NCI-H1436 (cell line): ENCODE measurements around the gene SUPT3H.

Experiments
- DNase-seq: peaks from one replicate; lab custom pipeline; 2025; lab: John Stamatoyannopoulos, UW

SUPT3H gene

GRCh38 chr6:45118754-45119153 lies 259.0 kb downstream of the SUPT3H start:
- no peak for DNase-seq

GRCh38 chr6:45116714-45117410 lies 260.9 kb downstream of the SUPT3H start:
- no peak for DNase-seq

- no peak for DNase-seq
Observed at GRCh38 chr6:45115696-45116095, 262.0 kb downstream of the SUPT3H start.

- no peak for DNase-seq
Observed at GRCh38 chr6:45112711-45113110, 265.0 kb downstream of the SUPT3H start.

- DNase-seq = no peak
Observed at GRCh38 chr6:45109551-45109950, 268.2 kb downstream of the SUPT3H start.

GRCh38 chr6:45105170-45105820 lies 272.4 kb downstream of the SUPT3H start:
- DNase-seq = no peak

GRCh38 chr6:45104429-45104828 lies 273.3 kb downstream of the SUPT3H start:
- no peak for DNase-seq

- no peak for DNase-seq
Observed at GRCh38 chr6:45098256-45098655, 279.5 kb downstream of the SUPT3H start.

- DNase-seq = no peak
Observed at GRCh38 chr6:45094831-45095230, 282.9 kb downstream of the SUPT3H start.

- DNase-seq = no peak
Observed at GRCh38 chr6:45092135-45092534, 285.6 kb downstream of the SUPT3H start.

- DNase-seq = no peak
Observed at GRCh38 chr6:45086360-45087084, 291.2 kb downstream of the SUPT3H start.

GRCh38 chr6:45084257-45084656 lies 293.5 kb downstream of the SUPT3H start:
- DNase-seq = no peak

GRCh38 chr6:45082091-45082490 lies 295.6 kb downstream of the SUPT3H start:
- DNase-seq = no peak

GRCh38 chr6:45081634-45082033 lies 296.1 kb downstream of the SUPT3H start:
- DNase-seq = no peak

- DNase-seq = no peak
Observed at GRCh38 chr6:45078432-45078831, 299.3 kb downstream of the SUPT3H start.

GRCh38 chr6:45076217-45076930 lies 301.4 kb downstream of the SUPT3H start:
- DNase-seq = no peak

GRCh38 chr6:45075246-45075645 lies 302.5 kb downstream of the SUPT3H start:
- DNase-seq = no peak

- no peak for DNase-seq
Observed at GRCh38 chr6:45074439-45074838, 303.3 kb downstream of the SUPT3H start.

GRCh38 chr6:45073771-45074170 lies 304.0 kb downstream of the SUPT3H start:
- no peak for DNase-seq

- no peak for DNase-seq
Observed at GRCh38 chr6:45072673-45073072, 305.1 kb downstream of the SUPT3H start.

- DNase-seq = no peak
Observed at GRCh38 chr6:45072016-45072415, 305.7 kb downstream of the SUPT3H start.

- DNase-seq = no peak
Observed at GRCh38 chr6:45069091-45069490, 308.6 kb downstream of the SUPT3H start.
